ENCODE results near the gene EXOC1L.

Gene EXOC1L

GRCh38 chr4:55819634-55820033 is at the start of gene EXOC1L:
Gene EXOC1L, plus strand, starts transcription at chr4:55819790. Its CDS starts 237 bp downstream, at chr4:55820027.
- H3K36me3 Mint-ChIP-seq (ENCODE audit: low read depth) = no peaks in the 10 kb centered on the region
- H3K4me1 Mint-ChIP-seq (ENCODE audit: low read depth) = peaks cover 2% of the 10 kb centered on the region
- no peak within 1 kb of the TSS for H3K27ac Mint-ChIP-seq
- H3K27me3 Mint-ChIP-seq (ENCODE audit: low read depth) = peaks cover 21% of the 10 kb centered on the region
- no peaks in the 10 kb centered on the region for H3K9me3 Mint-ChIP-seq
- H3K4me3 Mint-ChIP-seq = no peak within 1 kb of the TSS

GRCh38 chr4:55770662-55771061 is 48.9 kb upstream of the EXOC1L start:
- no peak overlapping the region for H3K27ac Mint-ChIP-seq
- no peaks in the 10 kb centered on the region for H3K9me3 Mint-ChIP-seq
- H3K36me3 Mint-ChIP-seq (ENCODE audit: low read depth) = no peaks in the 10 kb centered on the region
- H3K4me3 Mint-ChIP-seq = no peak overlapping the region
- no peaks in the 10 kb centered on the region for H3K27me3 Mint-ChIP-seq (ENCODE audit: low read depth)
- no peaks in the 10 kb centered on the region for H3K4me1 Mint-ChIP-seq (ENCODE audit: low read depth)

- H3K4me3 Mint-ChIP-seq = no peak overlapping the region
Measured at GRCh38 chr4:55781341-55781740, 38.2 kb upstream of the EXOC1L start.

GRCh38 chr4:55781812-55782211 is 37.8 kb upstream of the EXOC1L start:
- no peaks in the 10 kb centered on the region for H3K27me3 Mint-ChIP-seq (ENCODE audit: low read depth)
- no peaks in the 10 kb centered on the region for H3K36me3 Mint-ChIP-seq (ENCODE audit: low read depth)
- H3K27ac Mint-ChIP-seq = no peak overlapping the region
- no peaks in the 10 kb centered on the region for H3K4me1 Mint-ChIP-seq (ENCODE audit: low read depth)
- H3K4me3 Mint-ChIP-seq = no peak overlapping the region
- no peaks in the 10 kb centered on the region for H3K9me3 Mint-ChIP-seq

More at GRCh38 chr4:55781341-55781740, 38.2 kb upstream of the EXOC1L start:
- no peaks in the 10 kb centered on the region for H3K9me3 Mint-ChIP-seq
- H3K27me3 Mint-ChIP-seq (ENCODE audit: low read depth) = peaks cover under 1% of the 10 kb centered on the region
- H3K27ac Mint-ChIP-seq = no peak overlapping the region
- no peaks in the 10 kb centered on the region for H3K4me1 Mint-ChIP-seq (ENCODE audit: low read depth)
- no peaks in the 10 kb centered on the region for H3K36me3 Mint-ChIP-seq (ENCODE audit: low read depth)

GRCh38 chr4:55783584-55783983 is 36.0 kb upstream of the EXOC1L start:
- Mint-ChIP-seq H3K36me3 (ENCODE audit: low read depth) (no peaks in the 10 kb centered on the region), H3K4me1 (ENCODE audit: low read depth) (no peaks in the 10 kb centered on the region), H3K27ac (no peak overlapping the region), H3K27me3 (ENCODE audit: low read depth) (no peaks in the 10 kb centered on the region), H3K9me3 (no peaks in the 10 kb centered on the region), H3K4me3 (no peak overlapping the region)

GRCh38 chr4:55784747-55785146 is 34.8 kb upstream of the EXOC1L start:
- Mint-ChIP-seq H3K9me3 (no peaks in the 10 kb centered on the region), H3K36me3 (ENCODE audit: low read depth) (no peaks in the 10 kb centered on the region), H3K4me3 (no peak overlapping the region)

GRCh38 chr4:55791666-55792065 is 27.9 kb upstream of the EXOC1L start:
- Mint-ChIP-seq H3K4me1 (ENCODE audit: low read depth) (no peaks in the 10 kb centered on the region), H3K36me3 (ENCODE audit: low read depth) (no peaks in the 10 kb centered on the region), H3K9me3 (no peaks in the 10 kb centered on the region), H3K4me3 (no peak overlapping the region), H3K27me3 (ENCODE audit: low read depth) (peaks cover 33% of the 10 kb centered on the region), H3K27ac (no peak overlapping the region)

More at GRCh38 chr4:55784747-55785146, 34.8 kb upstream of the EXOC1L start:
- no peaks in the 10 kb centered on the region for H3K4me1 Mint-ChIP-seq (ENCODE audit: low read depth)
- H3K27ac Mint-ChIP-seq = no peak overlapping the region
- H3K27me3 Mint-ChIP-seq (ENCODE audit: low read depth) = no peaks in the 10 kb centered on the region

GRCh38 chr4:55793479-55793878 is 26.1 kb upstream of the EXOC1L start:
- no peaks in the 10 kb centered on the region for H3K4me1 Mint-ChIP-seq (ENCODE audit: low read depth)
- H3K36me3 Mint-ChIP-seq (ENCODE audit: low read depth) = no peaks in the 10 kb centered on the region
- H3K27ac Mint-ChIP-seq = no peak overlapping the region
- H3K9me3 Mint-ChIP-seq = no peaks in the 10 kb centered on the region
- H3K4me3 Mint-ChIP-seq = no peak overlapping the region
- peaks cover 37% of the 10 kb centered on the region for H3K27me3 Mint-ChIP-seq (ENCODE audit: low read depth)

GRCh38 chr4:55794053-55794452 is 25.5 kb upstream of the EXOC1L start:
- Mint-ChIP-seq H3K27me3 (ENCODE audit: low read depth) (peaks cover 37% of the 10 kb centered on the region), H3K27ac (no peak overlapping the region), H3K4me3 (no peak overlapping the region), H3K4me1 (ENCODE audit: low read depth) (no peaks in the 10 kb centered on the region), H3K9me3 (no peaks in the 10 kb centered on the region), H3K36me3 (ENCODE audit: low read depth) (no peaks in the 10 kb centered on the region)

GRCh38 chr4:55795341-55795740 is 24.2 kb upstream of the EXOC1L start:
- Mint-ChIP-seq H3K4me3 (no peak overlapping the region), H3K36me3 (ENCODE audit: low read depth) (no peaks in the 10 kb centered on the region), H3K4me1 (ENCODE audit: low read depth) (no peaks in the 10 kb centered on the region), H3K9me3 (no peaks in the 10 kb centered on the region), H3K27me3 (ENCODE audit: low read depth) (peaks cover 37% of the 10 kb centered on the region), H3K27ac (no peak overlapping the region)

- H3K4me3 Mint-ChIP-seq = no peak overlapping the region
- no peaks in the 10 kb centered on the region for H3K9me3 Mint-ChIP-seq
- H3K27me3 Mint-ChIP-seq (ENCODE audit: low read depth) = peaks cover 8% of the 10 kb centered on the region
- H3K36me3 Mint-ChIP-seq (ENCODE audit: low read depth) = no peaks in the 10 kb centered on the region
- H3K27ac Mint-ChIP-seq = no peak overlapping the region
- no peaks in the 10 kb centered on the region for H3K4me1 Mint-ChIP-seq (ENCODE audit: low read depth)
Measured at GRCh38 chr4:55801498-55801897, 18.1 kb upstream of the EXOC1L start.

GRCh38 chr4:55807556-55807955 is 12.0 kb upstream of the EXOC1L start:
- Mint-ChIP-seq H3K9me3 (no peaks in the 10 kb centered on the region), H3K36me3 (ENCODE audit: low read depth) (no peaks in the 10 kb centered on the region), H3K4me3 (no peak overlapping the region), H3K4me1 (ENCODE audit: low read depth) (no peaks in the 10 kb centered on the region), H3K27ac (no peak overlapping the region), H3K27me3 (ENCODE audit: low read depth) (peaks cover 4% of the 10 kb centered on the region)

- Mint-ChIP-seq H3K27ac (no peak overlapping the region), H3K27me3 (ENCODE audit: low read depth) (peaks cover 4% of the 10 kb centered on the region), H3K36me3 (ENCODE audit: low read depth) (no peaks in the 10 kb centered on the region), H3K9me3 (no peaks in the 10 kb centered on the region), H3K4me3 (no peak overlapping the region), H3K4me1 (ENCODE audit: low read depth) (no peaks in the 10 kb centered on the region)
Measured at GRCh38 chr4:55808186-55808585, 11.4 kb upstream of the EXOC1L start.

GRCh38 chr4:55808632-55809031 is 11.0 kb upstream of the EXOC1L start:
- Mint-ChIP-seq H3K4me3 (no peak overlapping the region), H3K9me3 (no peaks in the 10 kb centered on the region)

GRCh38 chr4:55817691-55818090 is 1.9 kb upstream of the EXOC1L start:
- no peak overlapping the region for H3K27ac Mint-ChIP-seq
- H3K9me3 Mint-ChIP-seq = no peaks in the 10 kb centered on the region
- H3K4me1 Mint-ChIP-seq (ENCODE audit: low read depth) = peaks cover 2% of the 10 kb centered on the region
- H3K4me3 Mint-ChIP-seq = no peak overlapping the region
- H3K27me3 Mint-ChIP-seq (ENCODE audit: low read depth) = peaks cover 21% of the 10 kb centered on the region
- H3K36me3 Mint-ChIP-seq (ENCODE audit: low read depth) = no peaks in the 10 kb centered on the region

More at GRCh38 chr4:55808632-55809031, 11.0 kb upstream of the EXOC1L start:
- Mint-ChIP-seq H3K4me1 (ENCODE audit: low read depth) (no peaks in the 10 kb centered on the region), H3K27ac (no peak overlapping the region), H3K27me3 (ENCODE audit: low read depth) (peaks cover 4% of the 10 kb centered on the region), H3K36me3 (ENCODE audit: low read depth) (no peaks in the 10 kb centered on the region)

- Mint-ChIP-seq H3K4me1 (ENCODE audit: low read depth) (peaks cover 2% of the 10 kb centered on the region), H3K4me3 (no peak overlapping the region), H3K9me3 (no peaks in the 10 kb centered on the region), H3K36me3 (ENCODE audit: low read depth) (no peaks in the 10 kb centered on the region), H3K27me3 (ENCODE audit: low read depth) (peaks cover 21% of the 10 kb centered on the region), H3K27ac (no peak overlapping the region)
Measured at GRCh38 chr4:55820279-55820678, 689 bp downstream of the EXOC1L start.
